MM.1S (cell line): ENCODE results near the gene RALGAPA2.

ENCODE experiments used
- DNase-seq: peaks from one replicate; pipeline ENCODE4 v3.0.0-alpha.2; 2015
- H2AFZ ChIP-seq: fragments of 300-600 bp; sonication (generic); 2 replicates; pipeline ENCODE4 v1.6.0; 2016; ENCODE audit warnings: antibody characterized with exemption, low read length
- H3F3A ChIP-seq: fragments of 300-600 bp; sonication (generic); 2 replicates; pipeline ENCODE4 v1.6.1; 2016; ENCODE audit warnings: mild to moderate bottlenecking, antibody characterized with exemption, low read length, moderate library complexity, mixed read lengths; ENCODE audit not compliant: insufficient read depth
- H3K27ac ChIP-seq: fragments of 300-600 bp; sonication (generic); 2 replicates; pipeline ENCODE4 v1.5.1; 2016; ENCODE audit warnings: mild to moderate bottlenecking, low read length
- H3K27me3 ChIP-seq: fragments of 300-600 bp; sonication (generic); replicated peaks from 2 replicates; pipeline ENCODE4 v1.6.0; 2016; ENCODE audit warnings: low read length; ENCODE audit not compliant: insufficient read depth
- H3K36me3 ChIP-seq: fragments of 300-600 bp; sonication (generic); replicated peaks from 2 replicates; pipeline ENCODE4 v1.6.1; 2016; ENCODE audit warnings: mild to moderate bottlenecking, low read length, mixed read lengths; ENCODE audit not compliant: insufficient read depth
- H3K4me1 ChIP-seq: fragments of 300-600 bp; sonication (generic); 2 replicates; pipeline ENCODE4 v1.6.1; 2016; ENCODE audit warnings: low read length, mixed read lengths
- H3K4me2 ChIP-seq: fragments of 300-600 bp; sonication (generic); 2 replicates; pipeline ENCODE4 v1.6.0; 2016; ENCODE audit warnings: low read depth, low read length
- H3K4me3 ChIP-seq: fragments of 300-600 bp; sonication (generic); 2 replicates; pipeline ENCODE4 v1.5.1; 2016; ENCODE audit warnings: low read length, mixed read lengths
- H3K79me2 ChIP-seq: fragments of 300-600 bp; sonication (generic); 2 replicates; pipeline ENCODE4 v1.6.1; 2016; ENCODE audit warnings: mixed run types, low read length, mixed read lengths
- H3K9ac ChIP-seq: fragments of 300-600 bp; sonication (generic); 2 replicates; pipeline ENCODE4 v1.6.1; 2016; ENCODE audit warnings: low read length, mixed read lengths
- H3K9me2 ChIP-seq: fragments of 300-600 bp; sonication (generic); replicated peaks from 2 replicates; pipeline ENCODE4 v1.6.1; 2016; ENCODE audit warnings: mild to moderate bottlenecking, low read length, mixed read lengths; ENCODE audit not compliant: insufficient read depth
- H3K9me3 ChIP-seq: fragments of 300-600 bp; sonication (generic); replicated peaks from 2 replicates; pipeline ENCODE4 v1.6.1; 2016; ENCODE audit warnings: mild to moderate bottlenecking, low read length, mixed read lengths; ENCODE audit not compliant: insufficient read depth
- H4K20me1 ChIP-seq: fragments of 300-600 bp; sonication (generic); 2 replicates; pipeline ENCODE4 v1.6.1; 2016; ENCODE audit warnings: mild to moderate bottlenecking, low read length, moderate library complexity, mixed read lengths; ENCODE audit not compliant: insufficient read depth
- EZH2 ChIP-seq: fragments of 300-600 bp; sonication (generic); optimal IDR thresholded peaks from 2 replicates; pipeline ENCODE3; 2017; ENCODE audit warnings: low read depth, mild to moderate bottlenecking, antibody characterized with exemption, low read length, mixed read lengths
- EZH2phosphoT487 ChIP-seq: fragments of 300-600 bp; sonication (generic); IDR thresholded peaks from 2 replicates; pipeline ENCODE4 v1.6.1; 2018; ENCODE audit warnings: antibody characterized with exemption, low read length
- TF ChIP-seq, protein P1 (sequence below): fragments of 300-600 bp; sonication (generic); IDR thresholded peaks from 2 replicates; pipeline ENCODE4 v1.5.1; 2016; ENCODE audit warnings: antibody characterized with exemption, low read length, mixed read lengths

RALGAPA2 gene

DNA sequence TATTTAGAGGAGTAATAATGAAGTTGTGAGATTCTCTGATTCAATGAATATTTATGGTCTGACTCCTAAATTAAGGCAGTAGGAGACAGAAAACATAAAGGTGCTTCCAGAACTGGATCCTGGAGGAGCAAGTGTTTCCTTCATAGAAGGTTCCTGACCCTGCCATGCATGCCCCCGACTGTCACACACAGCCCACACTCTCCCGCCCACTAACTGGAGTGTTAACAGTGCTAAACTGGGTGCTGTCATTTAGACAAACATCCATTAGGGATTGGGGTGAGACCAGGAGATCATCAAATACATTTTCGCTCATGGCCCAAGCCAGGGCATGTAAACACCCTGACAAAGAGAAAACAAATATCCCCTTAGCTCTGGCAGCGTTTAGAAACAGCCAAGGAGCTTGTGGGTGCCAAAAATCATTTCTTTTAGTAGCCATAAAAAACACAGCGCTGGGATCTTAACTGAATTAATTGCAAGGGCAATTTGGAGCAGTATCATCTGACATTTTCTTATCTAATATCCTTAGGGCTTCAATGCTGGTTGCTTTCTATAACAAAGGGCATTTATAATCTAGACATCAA is 297.7 kb downstream of the RALGAPA2 start:
- H3K27me3 ChIP-seq: no peaks in the 10 kb centered on the region
- peaks cover 3% of the 10 kb centered on the region; the same call in 1 of the 2 replicates for H3F3A ChIP-seq
- H3K79me2 ChIP-seq: no peaks in the 10 kb centered on the region
- H3K4me2 ChIP-seq: no peak overlapping the region
- H4K20me1 ChIP-seq: no peaks in the 10 kb centered on the region
- no peak overlapping the region for H3K9ac ChIP-seq
- peaks cover 18% of the 10 kb centered on the region for H3K4me1 ChIP-seq
- no peak for DNase-seq
- TF ChIP-seq EZH2: no peak
- TF ChIP-seq, protein P1, sequence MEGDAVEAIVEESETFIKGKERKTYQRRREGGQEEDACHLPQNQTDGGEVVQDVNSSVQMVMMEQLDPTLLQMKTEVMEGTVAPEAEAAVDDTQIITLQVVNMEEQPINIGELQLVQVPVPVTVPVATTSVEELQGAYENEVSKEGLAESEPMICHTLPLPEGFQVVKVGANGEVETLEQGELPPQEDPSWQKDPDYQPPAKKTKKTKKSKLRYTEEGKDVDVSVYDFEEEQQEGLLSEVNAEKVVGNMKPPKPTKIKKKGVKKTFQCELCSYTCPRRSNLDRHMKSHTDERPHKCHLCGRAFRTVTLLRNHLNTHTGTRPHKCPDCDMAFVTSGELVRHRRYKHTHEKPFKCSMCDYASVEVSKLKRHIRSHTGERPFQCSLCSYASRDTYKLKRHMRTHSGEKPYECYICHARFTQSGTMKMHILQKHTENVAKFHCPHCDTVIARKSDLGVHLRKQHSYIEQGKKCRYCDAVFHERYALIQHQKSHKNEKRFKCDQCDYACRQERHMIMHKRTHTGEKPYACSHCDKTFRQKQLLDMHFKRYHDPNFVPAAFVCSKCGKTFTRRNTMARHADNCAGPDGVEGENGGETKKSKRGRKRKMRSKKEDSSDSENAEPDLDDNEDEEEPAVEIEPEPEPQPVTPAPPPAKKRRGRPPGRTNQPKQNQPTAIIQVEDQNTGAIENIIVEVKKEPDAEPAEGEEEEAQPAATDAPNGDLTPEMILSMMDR: no peak
- no peak for TF ChIP-seq EZH2phosphoT487
- no peak overlapping the region for H2AFZ ChIP-seq
- no peaks in the 10 kb centered on the region for H3K9me2 ChIP-seq
- H3K27ac ChIP-seq: no peak overlapping the region
- no peaks in the 10 kb centered on the region for H3K9me3 ChIP-seq
- H3K4me3 ChIP-seq: no peak overlapping the region
- H3K36me3 ChIP-seq: no peaks in the 10 kb centered on the region

DNA sequence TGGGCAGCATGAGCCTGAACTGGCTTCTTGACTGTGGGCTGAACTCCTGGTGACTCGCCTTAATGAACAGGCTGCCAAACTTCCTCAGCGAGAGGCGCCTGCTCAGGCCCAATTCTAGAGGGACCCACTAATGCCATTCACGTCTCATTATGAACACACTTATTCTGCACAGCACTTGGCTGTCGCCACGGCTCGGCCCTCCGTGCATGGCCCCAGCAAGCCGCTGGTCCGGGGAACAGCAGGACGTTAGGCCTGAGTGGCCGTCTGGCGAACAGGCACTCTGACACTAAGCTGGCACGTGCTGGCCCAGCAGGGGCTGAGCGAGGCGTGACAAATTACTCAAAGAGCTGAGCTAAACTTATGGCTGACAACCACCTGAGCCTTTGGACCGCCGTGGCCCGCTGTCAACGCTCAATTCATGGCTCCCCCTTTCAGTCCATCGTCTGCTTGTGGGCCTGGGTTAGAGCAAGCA is 298.6 kb downstream of the RALGAPA2 start:
- no peaks in the 10 kb centered on the region for H4K20me1 ChIP-seq
- H3K4me1 ChIP-seq: peaks cover 15% of the 10 kb centered on the region
- H3K27me3 ChIP-seq: no peaks in the 10 kb centered on the region
- H3K36me3 ChIP-seq: no peaks in the 10 kb centered on the region
- H3K9ac ChIP-seq: no peak overlapping the region
- no peak for TF ChIP-seq EZH2
- TF ChIP-seq EZH2phosphoT487: no peak
- TF ChIP-seq, protein P1: no peak
- H2AFZ ChIP-seq: no peak overlapping the region
- no peak overlapping the region for H3K27ac ChIP-seq
- H3K4me3 ChIP-seq: no peak overlapping the region
- H3K4me2 ChIP-seq: no peak overlapping the region
- no peaks in the 10 kb centered on the region for H3K79me2 ChIP-seq
- H3F3A ChIP-seq: peaks cover 3% of the 10 kb centered on the region; the same call in 1 of the 2 replicates
- no peaks in the 10 kb centered on the region for H3K9me2 ChIP-seq
- no peaks in the 10 kb centered on the region for H3K9me3 ChIP-seq
- no peak for DNase-seq

DNA sequence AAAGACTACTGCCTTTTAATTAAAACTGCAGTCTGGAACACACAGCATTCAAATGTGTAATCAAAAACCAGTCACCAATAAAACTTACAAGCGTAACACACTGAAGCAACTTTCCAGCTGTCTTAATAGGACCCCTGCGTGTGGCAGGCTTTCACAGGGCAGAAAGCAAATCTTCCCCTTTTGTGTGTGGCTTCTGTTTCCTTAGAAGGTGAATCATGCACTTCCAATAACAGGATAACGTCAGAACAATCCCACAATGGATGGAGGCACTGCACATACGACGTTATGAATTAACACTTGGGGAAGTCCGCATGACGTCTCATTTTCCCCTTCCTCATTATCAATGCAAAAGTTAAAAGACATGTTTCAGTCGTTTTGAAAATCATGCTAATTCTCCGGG is 299.7 kb downstream of the RALGAPA2 start:
- Histone ChIP-seq H2AFZ (no peak overlapping the region), H3K27me3 (no peaks in the 10 kb centered on the region), H3K4me3 (no peak overlapping the region), H3K79me2 (no peaks in the 10 kb centered on the region), H3K4me2 (no peak overlapping the region), H3K4me1 (peaks cover 8% of the 10 kb centered on the region), H3K9me2 (no peaks in the 10 kb centered on the region), H3K36me3 (no peaks in the 10 kb centered on the region), H3K9me3 (no peaks in the 10 kb centered on the region), H3K27ac (no peak overlapping the region), H3F3A (no peaks in the 10 kb centered on the region), H3K9ac (no peak overlapping the region), H4K20me1 (no peaks in the 10 kb centered on the region)
- TF ChIP-seq, protein P1: no peak
- TF ChIP-seq EZH2 (no peak), EZH2phosphoT487 (no peak)
- DNase-seq: no peak
